Neural progenitor cell (in vitro differentiated cells): ENCODE data around the gene HBQ1.

Experiments used
- EZH2 ChIP-seq: fragments of 200-600 bp; sonication (generic); IDR thresholded peaks from 2 replicates; pipeline ENCODE4 v1.6.1; 2017; ENCODE audit warnings: antibody characterized with exemption, mild to moderate bottlenecking, moderate library complexity
- TF ChIP-seq, protein P1 (sequence below): fragments of 200-600 bp; sonication (generic); IDR thresholded peaks from 2 replicates; pipeline ENCODE4 v1.5.1; 2017; ENCODE audit warnings: antibody characterized with exemption, mild to moderate bottlenecking

DNA sequence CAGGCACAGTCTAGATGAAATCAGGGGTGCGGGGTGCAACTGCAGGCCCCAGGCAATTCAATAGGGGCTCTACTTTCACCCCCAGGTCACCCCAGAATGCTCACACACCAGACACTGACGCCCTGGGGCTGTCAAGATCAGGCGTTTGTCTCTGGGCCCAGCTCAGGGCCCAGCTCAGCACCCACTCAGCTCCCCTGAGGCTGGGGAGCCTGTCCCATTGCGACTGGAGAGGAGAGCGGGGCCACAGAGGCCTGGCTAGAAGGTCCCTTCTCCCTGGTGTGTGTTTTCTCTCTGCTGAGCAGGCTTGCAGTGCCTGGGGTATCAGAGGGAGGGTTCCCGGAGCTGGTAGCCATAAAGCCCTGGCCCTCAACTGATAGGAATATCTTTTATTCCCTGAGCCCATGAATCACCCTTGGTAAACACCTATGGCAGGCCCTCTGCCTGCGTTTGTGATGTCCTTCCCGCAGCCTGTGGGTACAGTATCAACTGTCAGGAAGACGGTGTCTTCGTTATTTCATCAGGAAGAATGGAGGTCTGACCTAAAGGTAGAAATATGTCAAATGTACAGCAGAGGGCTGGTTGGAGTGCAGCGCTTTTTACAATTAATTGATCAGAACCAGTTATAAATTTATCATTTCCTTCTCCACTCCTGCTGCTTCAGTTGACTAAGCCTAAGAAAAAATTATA is 2.1 kb upstream of the HBQ1 start:
- no peak for TF ChIP-seq EZH2
- TF ChIP-seq, protein P1, sequence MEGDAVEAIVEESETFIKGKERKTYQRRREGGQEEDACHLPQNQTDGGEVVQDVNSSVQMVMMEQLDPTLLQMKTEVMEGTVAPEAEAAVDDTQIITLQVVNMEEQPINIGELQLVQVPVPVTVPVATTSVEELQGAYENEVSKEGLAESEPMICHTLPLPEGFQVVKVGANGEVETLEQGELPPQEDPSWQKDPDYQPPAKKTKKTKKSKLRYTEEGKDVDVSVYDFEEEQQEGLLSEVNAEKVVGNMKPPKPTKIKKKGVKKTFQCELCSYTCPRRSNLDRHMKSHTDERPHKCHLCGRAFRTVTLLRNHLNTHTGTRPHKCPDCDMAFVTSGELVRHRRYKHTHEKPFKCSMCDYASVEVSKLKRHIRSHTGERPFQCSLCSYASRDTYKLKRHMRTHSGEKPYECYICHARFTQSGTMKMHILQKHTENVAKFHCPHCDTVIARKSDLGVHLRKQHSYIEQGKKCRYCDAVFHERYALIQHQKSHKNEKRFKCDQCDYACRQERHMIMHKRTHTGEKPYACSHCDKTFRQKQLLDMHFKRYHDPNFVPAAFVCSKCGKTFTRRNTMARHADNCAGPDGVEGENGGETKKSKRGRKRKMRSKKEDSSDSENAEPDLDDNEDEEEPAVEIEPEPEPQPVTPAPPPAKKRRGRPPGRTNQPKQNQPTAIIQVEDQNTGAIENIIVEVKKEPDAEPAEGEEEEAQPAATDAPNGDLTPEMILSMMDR: no peak
